H9 (cell line): Measurements from ENCODE around the gene TAF3. TPM values are rescaled to one million over a fixed set of nuclear protein-coding genes. Genes with fewer than 3 reads are reported as not detected.

Experiments used
- DNase-seq: peaks from one replicate; pipeline ENCODE4 v3.0.0-alpha.2; 2017
- H2AFZ ChIP-seq: one replicate; pipeline ENCODE4 v1.6.1; 2013; ENCODE audit warnings: mild to moderate bottlenecking, low read length, control low read depth, moderate library complexity
- H2AK5ac ChIP-seq: 2 replicates; pipeline ENCODE4 v1.6.1; 2013; ENCODE audit warnings: low read length, control low read depth, mixed read lengths; ENCODE audit not compliant: insufficient read length
- H2BK120ac ChIP-seq: one replicate; pipeline ENCODE4 v1.6.1; 2013; ENCODE audit warnings: low read depth, mild to moderate bottlenecking, low read length, control low read depth, inconsistent platforms; ENCODE audit not compliant: poor library complexity, severe bottlenecking
- H2BK12ac ChIP-seq: 2 replicates; pipeline ENCODE4 v1.6.1; 2013; ENCODE audit warnings: low read length, control low read depth, mixed read lengths, low read depth; ENCODE audit not compliant: insufficient read length
- H2BK15ac ChIP-seq: 2 replicates; pipeline ENCODE4 v1.6.1; 2013; ENCODE audit warnings: low read depth, low read length, control low read depth
- H2BK20ac ChIP-seq: one replicate; pipeline ENCODE4 v1.6.1; 2013; ENCODE audit warnings: low read depth, mild to moderate bottlenecking, low read length, control low read depth, inconsistent platforms; ENCODE audit not compliant: poor library complexity, severe bottlenecking
- H2BK5ac ChIP-seq: 2 replicates; pipeline ENCODE4 v1.6.1; 2013; ENCODE audit warnings: low read length, control low read depth, mixed read lengths; ENCODE audit not compliant: insufficient read length
- H3K14ac ChIP-seq: 2 replicates; pipeline ENCODE4 v1.6.1; 2013; ENCODE audit warnings: low read length, control low read depth; ENCODE audit not compliant: insufficient read depth
- H3K18ac ChIP-seq: 2 replicates; pipeline ENCODE4 v1.6.1; 2013; ENCODE audit warnings: low read depth, mild to moderate bottlenecking, mixed read lengths, low read length, control low read depth; ENCODE audit not compliant: insufficient read length
- H3K23ac ChIP-seq: 2 replicates; pipeline ENCODE4 v1.6.1; 2013; ENCODE audit warnings: low read length, control low read depth, mixed read lengths, low read depth; ENCODE audit not compliant: insufficient read length
- H3K23me2 ChIP-seq: 2 replicates; pipeline ENCODE4 v1.6.1; 2013; ENCODE audit warnings: low read depth, mild to moderate bottlenecking, mixed read lengths, low read length, control low read depth; ENCODE audit not compliant: insufficient read length, poor library complexity, severe bottlenecking
- H3K27ac ChIP-seq: 2 replicates; pipeline ENCODE4 v1.5.1; 2013; ENCODE audit warnings: low read length, control low read depth, mixed read lengths, low read depth; ENCODE audit not compliant: insufficient read length
- H3K27me3 ChIP-seq: 2 replicates; pipeline ENCODE4 v1.6.1; 2013; ENCODE audit warnings: low read length, control low read depth, inconsistent platforms; ENCODE audit not compliant: insufficient read depth
- H3K4ac ChIP-seq: 2 replicates; pipeline ENCODE4 v1.6.1; 2013; ENCODE audit warnings: low read depth, mild to moderate bottlenecking, control low read depth, inconsistent platforms, low read length, moderate library complexity
- H3K4me1 ChIP-seq: 2 replicates; pipeline ENCODE4 v1.6.1; 2013; ENCODE audit warnings: low read length, control low read depth, inconsistent platforms; ENCODE audit not compliant: insufficient read depth
- H3K4me2 ChIP-seq: 2 replicates; pipeline ENCODE4 v1.6.1; 2013; ENCODE audit warnings: low read length, control low read depth, mixed read lengths; ENCODE audit not compliant: insufficient read length, insufficient read depth
- H3K56ac ChIP-seq: 2 replicates; pipeline ENCODE4 v1.6.1; 2013; ENCODE audit warnings: low read depth, mild to moderate bottlenecking, mixed read lengths, low read length, control low read depth; ENCODE audit not compliant: insufficient read length
- H3K79me1 ChIP-seq: 2 replicates; pipeline ENCODE4 v1.6.1; 2013; ENCODE audit warnings: low read depth, mild to moderate bottlenecking, moderate library complexity, low read length, control low read depth, inconsistent platforms; ENCODE audit not compliant: insufficient read depth, poor library complexity, severe bottlenecking
- H3K79me2 ChIP-seq: 2 replicates; pipeline ENCODE4 v1.6.1; 2013; ENCODE audit warnings: low read length, control low read depth, inconsistent platforms; ENCODE audit not compliant: insufficient read depth
- H3K9ac ChIP-seq: 2 replicates; pipeline ENCODE4 v1.6.1; 2013; ENCODE audit warnings: low read length, control low read depth, mixed read lengths; ENCODE audit not compliant: insufficient read length; ENCODE audit errors: extremely low read depth
- H3K9me3 ChIP-seq: one replicate; pipeline ENCODE4 v1.6.1; 2013; ENCODE audit warnings: low read depth, low read length, inconsistent platforms; ENCODE audit not compliant: control insufficient read depth
- H3T11ph ChIP-seq: one replicate; pipeline ENCODE4 v1.6.1; 2013; ENCODE audit warnings: mild to moderate bottlenecking, low read length, control low read depth, inconsistent platforms
- H4K20me1 ChIP-seq: one replicate; pipeline ENCODE4 v1.6.1; 2013; ENCODE audit not compliant: control insufficient read depth, insufficient read length, insufficient read depth
- H4K5ac ChIP-seq: 2 replicates; pipeline ENCODE4 v1.6.1; 2013; ENCODE audit warnings: low read depth, mild to moderate bottlenecking, mixed read lengths, low read length, control low read depth; ENCODE audit not compliant: insufficient read length
- H4K8ac ChIP-seq: replicated peaks from 2 replicates; pipeline ENCODE4 v1.6.1; 2013; ENCODE audit warnings: low read length, control low read depth, mixed read lengths, low read depth; ENCODE audit not compliant: insufficient read length
- H4K91ac ChIP-seq: 2 replicates; pipeline ENCODE4 v1.6.1; 2013; ENCODE audit warnings: low read depth, mild to moderate bottlenecking, moderate library complexity, mixed read lengths, low read length, control low read depth; ENCODE audit not compliant: insufficient read length
- H3K27ac Mint-ChIP-seq, 3 experiments: 2 replicates in 2 of 3; 3 replicates in 1 of 3; pipeline ENCODE4 v1.8.0; 2020 to 2021; ENCODE audit warnings: mixed read lengths in 3 of 3, mild to moderate bottlenecking in 1 of 3, moderate library complexity in 1 of 3
- H3K27me3 Mint-ChIP-seq: 2 replicates; pipeline ENCODE4 v1.8.0; 2021; ENCODE audit warnings: low read depth, mild to moderate bottlenecking, moderate library complexity, mixed read lengths
- H3K36me3 Mint-ChIP-seq, 3 experiments: 2 replicates in 2 of 3; 3 replicates in 1 of 3; pipeline ENCODE4 v1.8.0; 2020 to 2021; ENCODE audit warnings: low read depth in 3 of 3, mixed read lengths in 3 of 3; ENCODE audit not compliant: insufficient read depth in 1 of 3
- H3K4me1 Mint-ChIP-seq, 2 experiments: 2 replicates each; pipeline ENCODE4 v1.8.0; 2020; ENCODE audit warnings: mixed read lengths in 2 of 2
- H3K4me3 Mint-ChIP-seq, 2 experiments: 2 replicates in 1 of 2; 3 replicates in 1 of 2; pipeline ENCODE4 v1.8.0; 2020 to 2021; ENCODE audit warnings: mild to moderate bottlenecking in 2 of 2, mixed read lengths in 2 of 2, moderate library complexity in 1 of 2
- H3K9me3 Mint-ChIP-seq, 2 experiments: 2 replicates in 1 of 2; 3 replicates in 1 of 2; pipeline ENCODE4 v1.8.0; 2020; ENCODE audit warnings: mild to moderate bottlenecking in 2 of 2, mixed read lengths in 2 of 2, moderate library complexity in 1 of 2
- total RNA-seq: library from RNA; stranded (reverse); gene quantifications from 2 replicates; pipeline ENCODE4 v1.2.1, GENCODE V29; 2021
- TF ChIP-seq, protein P1 (sequence below): fragments of 200-600 bp; sonication (generic); conservative IDR thresholded peaks from 3 replicates; pipeline ENCODE4 v1.8.0; 2021; ENCODE audit warnings: antibody characterized with exemption, mild to moderate bottlenecking

The TAF3 gene
- total RNA-seq, 1 experiment from 2014 or later = 10.2 TPM

DNA sequence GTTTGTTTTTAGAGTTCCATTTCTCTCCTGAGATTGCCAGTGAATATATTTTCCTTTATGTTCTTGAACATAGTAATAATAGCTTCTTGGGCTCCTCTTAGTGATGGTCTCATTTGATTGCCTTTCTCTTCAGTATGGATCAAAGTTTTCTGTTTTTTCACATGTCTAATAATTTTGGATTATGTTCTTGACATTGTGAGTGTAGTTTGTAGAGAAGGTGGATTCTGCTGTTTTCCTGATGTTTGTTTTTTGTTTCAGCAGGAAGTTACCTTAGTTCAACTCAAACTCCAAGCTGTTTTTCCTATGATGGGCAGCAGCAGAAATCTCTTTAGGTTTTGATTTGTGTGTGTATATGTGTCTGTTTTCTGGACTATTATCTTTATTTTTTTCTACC lies 43.8 kb downstream of the TAF3 start:
- Histone ChIP-seq H3T11ph (no peak overlapping the region), H3K4ac (no peak overlapping the region), H2AK5ac (no peak overlapping the region), H2BK5ac (no peak overlapping the region), H4K5ac (no peak overlapping the region), H4K8ac (no peak overlapping the region), H3K9ac (no peak overlapping the region), H3K4me1 (no peaks in the 10 kb centered on the region; the same call in 1 of the 2 replicates), H3K14ac (no peak overlapping the region), H3K79me2 (peaks cover 1% of the 10 kb centered on the region; the same call in 1 of the 2 replicates), H3K79me1 (peaks cover 8% of the 10 kb centered on the region), H2AFZ (no peak overlapping the region), H4K20me1 (no peaks in the 10 kb centered on the region), H2BK12ac (no peak overlapping the region), H3K23ac (no peak overlapping the region), H3K23me2 (no peaks in the 10 kb centered on the region), H2BK120ac (no peak overlapping the region), H2BK15ac (no peak overlapping the region), H2BK20ac (no peak overlapping the region), H3K18ac (no peak overlapping the region), H3K4me2 (no peak overlapping the region), H3K56ac (no peak overlapping the region), H3K27me3 (no peaks in the 10 kb centered on the region), H3K27ac (no peak overlapping the region), H4K91ac (no peak overlapping the region), H3K9me3 (no peaks in the 10 kb centered on the region)
- H3K27ac Mint-ChIP-seq = no peak overlapping the region
- no peaks in the 10 kb centered on the region for H3K4me1 Mint-ChIP-seq
- peaks cover 37 to 39% of the 10 kb centered on the region in 2 experiments for H3K9me3 Mint-ChIP-seq
- TF ChIP-seq, protein P1, sequence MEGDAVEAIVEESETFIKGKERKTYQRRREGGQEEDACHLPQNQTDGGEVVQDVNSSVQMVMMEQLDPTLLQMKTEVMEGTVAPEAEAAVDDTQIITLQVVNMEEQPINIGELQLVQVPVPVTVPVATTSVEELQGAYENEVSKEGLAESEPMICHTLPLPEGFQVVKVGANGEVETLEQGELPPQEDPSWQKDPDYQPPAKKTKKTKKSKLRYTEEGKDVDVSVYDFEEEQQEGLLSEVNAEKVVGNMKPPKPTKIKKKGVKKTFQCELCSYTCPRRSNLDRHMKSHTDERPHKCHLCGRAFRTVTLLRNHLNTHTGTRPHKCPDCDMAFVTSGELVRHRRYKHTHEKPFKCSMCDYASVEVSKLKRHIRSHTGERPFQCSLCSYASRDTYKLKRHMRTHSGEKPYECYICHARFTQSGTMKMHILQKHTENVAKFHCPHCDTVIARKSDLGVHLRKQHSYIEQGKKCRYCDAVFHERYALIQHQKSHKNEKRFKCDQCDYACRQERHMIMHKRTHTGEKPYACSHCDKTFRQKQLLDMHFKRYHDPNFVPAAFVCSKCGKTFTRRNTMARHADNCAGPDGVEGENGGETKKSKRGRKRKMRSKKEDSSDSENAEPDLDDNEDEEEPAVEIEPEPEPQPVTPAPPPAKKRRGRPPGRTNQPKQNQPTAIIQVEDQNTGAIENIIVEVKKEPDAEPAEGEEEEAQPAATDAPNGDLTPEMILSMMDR = no peak
- no peak overlapping the region for H3K4me3 Mint-ChIP-seq
- H3K27me3 Mint-ChIP-seq = no peaks in the 10 kb centered on the region
- DNase-seq = no peak
- peaks cover 33 to 36% (median 34%) of the 10 kb centered on the region in 3 experiments for H3K36me3 Mint-ChIP-seq
